Stimulated activated CD8-positive, alpha-beta memory T cell treated with anti-CD3 and anti-CD28 coated beads, Interleukin-15, amount 100 ng/mL, for 4 hours (primary cell): ENCODE results near the gene DDX23.
"Not testable (repeated sequence)": the region's sequence is repeated elsewhere in the genome, so short reads cannot be mapped to it uniquely, and the experiment has no call there.

ENCODE experiments used
- DNase-seq, 2 donors: peaks; one replicate each; pipeline ENCODE4 v3.0.0-alpha.2; 2020; ENCODE audit warnings: low read depth in 2 of 2

Gene DDX23

GRCh38 chr12:48851883-48852733 is at the start of gene DDX23:
Gene DDX23, minus strand, starts transcription at chr12:48852163. Its CDS starts 6,381 bp downstream, at chr12:48845782.
- peak; percentile 85 to 88 for DNase-seq

GRCh38 chr12:48901278-48901677 is 49.3 kb upstream of the DDX23 start:
- DNase-seq: no peak

- DNase-seq: no peak
These were observed 47.7 kb upstream of the DDX23 start for GRCh38 chr12:48899651-48900050.

GRCh38 chr12:48894271-48894670 is 42.3 kb upstream of the DDX23 start:
- DNase-seq: no peak

GRCh38 chr12:48890657-48891418 is 38.9 kb upstream of the DDX23 start:
- DNase-seq: peak; percentile 32 to 37

GRCh38 chr12:48889679-48890078 is 37.7 kb upstream of the DDX23 start:
- no peak for DNase-seq

- no peak for DNase-seq
These were observed 31.6 kb upstream of the DDX23 start for GRCh38 chr12:48883305-48884161.

GRCh38 chr12:48882972-48883304 is 31.0 kb upstream of the DDX23 start:
- DNase-seq: no peak

GRCh38 chr12:48882315-48882687 is 30.3 kb upstream of the DDX23 start:
- DNase-seq: no peak

- no peak for DNase-seq
These were observed 29.8 kb upstream of the DDX23 start for GRCh38 chr12:48881686-48882314.

GRCh38 chr12:48880647-48881046 is 28.7 kb upstream of the DDX23 start:
- no peak for DNase-seq

- DNase-seq: no peak
These were observed 26.6 kb upstream of the DDX23 start for GRCh38 chr12:48878548-48878947.

GRCh38 chr12:48875944-48876515 is 24.1 kb upstream of the DDX23 start:
- DNase-seq: no peak

GRCh38 chr12:48873534-48873933 is 21.6 kb upstream of the DDX23 start:
- not testable (repeated sequence) for DNase-seq

GRCh38 chr12:48873096-48873495 is 21.1 kb upstream of the DDX23 start:
- no peak for DNase-seq

- no peak for DNase-seq
These were observed 17.2 kb upstream of the DDX23 start for GRCh38 chr12:48869191-48869590.

GRCh38 chr12:48868451-48868850 is 16.5 kb upstream of the DDX23 start:
- no peak for DNase-seq

GRCh38 chr12:48866052-48866711 is 14.2 kb upstream of the DDX23 start:
- DNase-seq: no peak

- peak; percentile 56 to 62 for DNase-seq
These were observed 13.5 kb upstream of the DDX23 start, which contains the start of gene RND1 for GRCh38 chr12:48865281-48866051. Gene RND1, minus strand, starts transcription at chr12:48865870. Its CDS starts 103 bp downstream, at chr12:48865767.

- no peak for DNase-seq
These were observed 11.3 kb upstream of the DDX23 start for GRCh38 chr12:48863291-48863690.
